Glutamatergic neuron (in vitro differentiated cells): ENCODE data around the gene ADGRL4. TPM values are rescaled to one million over a fixed set of nuclear protein-coding genes. Genes with fewer than 3 reads are reported as not detected.

Source experiments
- DNase-seq: peaks from one replicate; pipeline ENCODE4 v3.0.0; 2022
- H3K27ac Mint-ChIP-seq: one replicate; pipeline ENCODE4 v1.8.0; 2020; ENCODE audit warnings: mild to moderate bottlenecking, mixed read lengths, inconsistent platforms; ENCODE audit not compliant: unreplicated experiment
- H3K27me3 Mint-ChIP-seq: one replicate; pipeline ENCODE4 v1.8.0; 2020; ENCODE audit warnings: mild to moderate bottlenecking, moderate library complexity, mixed read lengths, inconsistent platforms; ENCODE audit not compliant: unreplicated experiment
- H3K36me3 Mint-ChIP-seq: one replicate; pipeline ENCODE4 v1.8.0; 2020; ENCODE audit warnings: mild to moderate bottlenecking, mixed read lengths, inconsistent platforms; ENCODE audit not compliant: unreplicated experiment
- H3K4me1 Mint-ChIP-seq: one replicate; pipeline ENCODE4 v1.8.0; 2020; ENCODE audit warnings: mild to moderate bottlenecking, low read depth, mixed read lengths, inconsistent platforms; ENCODE audit not compliant: unreplicated experiment
- H3K4me3 Mint-ChIP-seq: one replicate; pipeline ENCODE4 v1.8.0; 2020; ENCODE audit warnings: mild to moderate bottlenecking, mixed read lengths, inconsistent platforms; ENCODE audit not compliant: unreplicated experiment
- H3K9me3 Mint-ChIP-seq: one replicate; pipeline ENCODE4 v1.8.0; 2020; ENCODE audit warnings: mild to moderate bottlenecking, moderate library complexity, mixed read lengths, inconsistent platforms; ENCODE audit not compliant: unreplicated experiment
- total RNA-seq: library from RNA; stranded (reverse); fragmentation: NEBNext Ultra II Directional; extraction: Animal tissue kit (Norgen Biotek cat#: 25700); gene quantifications from one replicate; pipeline ENCODE4 v1.2.1, GENCODE V29; 2021; ENCODE audit not compliant: unreplicated experiment
- TF ChIP-seq, protein P1 (sequence below): fragments of 200-600 bp; sonication (generic); IDR thresholded peaks from one replicate; pipeline ENCODE4 v1.5.0; 2021; ENCODE audit not compliant: partially characterized antibody, unreplicated experiment

Gene ADGRL4
- total RNA-seq, 1 donor from 2014 or later, result not detected

DNA sequence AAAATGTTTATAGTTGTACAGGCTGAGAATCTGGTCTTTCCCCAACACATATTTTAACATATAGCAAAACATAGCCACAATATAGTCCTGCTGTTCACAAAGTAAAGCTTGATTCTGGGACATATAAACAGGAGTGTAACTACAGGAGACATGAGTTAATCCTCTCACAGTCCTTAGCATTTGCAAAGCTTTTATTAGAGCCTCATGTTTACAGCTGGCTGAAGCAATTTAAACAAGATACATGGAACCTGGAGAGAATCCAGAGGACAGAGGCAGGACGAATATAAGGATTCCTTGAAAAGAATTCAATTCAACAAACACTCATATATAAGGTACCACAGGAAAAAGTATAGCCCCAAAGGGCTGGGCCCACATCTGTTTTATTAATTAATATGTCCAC, 163.4 kb downstream of the ADGRL4 start:
- Mint-ChIP-seq H3K4me3 (no peak overlapping the region), H3K9me3 (no peaks in the 10 kb centered on the region), H3K27me3 (peaks cover 1% of the 10 kb centered on the region), H3K27ac (no peak overlapping the region), H3K36me3 (no peaks in the 10 kb centered on the region), H3K4me1 (peaks cover 14% of the 10 kb centered on the region)
- TF ChIP-seq, protein P1, sequence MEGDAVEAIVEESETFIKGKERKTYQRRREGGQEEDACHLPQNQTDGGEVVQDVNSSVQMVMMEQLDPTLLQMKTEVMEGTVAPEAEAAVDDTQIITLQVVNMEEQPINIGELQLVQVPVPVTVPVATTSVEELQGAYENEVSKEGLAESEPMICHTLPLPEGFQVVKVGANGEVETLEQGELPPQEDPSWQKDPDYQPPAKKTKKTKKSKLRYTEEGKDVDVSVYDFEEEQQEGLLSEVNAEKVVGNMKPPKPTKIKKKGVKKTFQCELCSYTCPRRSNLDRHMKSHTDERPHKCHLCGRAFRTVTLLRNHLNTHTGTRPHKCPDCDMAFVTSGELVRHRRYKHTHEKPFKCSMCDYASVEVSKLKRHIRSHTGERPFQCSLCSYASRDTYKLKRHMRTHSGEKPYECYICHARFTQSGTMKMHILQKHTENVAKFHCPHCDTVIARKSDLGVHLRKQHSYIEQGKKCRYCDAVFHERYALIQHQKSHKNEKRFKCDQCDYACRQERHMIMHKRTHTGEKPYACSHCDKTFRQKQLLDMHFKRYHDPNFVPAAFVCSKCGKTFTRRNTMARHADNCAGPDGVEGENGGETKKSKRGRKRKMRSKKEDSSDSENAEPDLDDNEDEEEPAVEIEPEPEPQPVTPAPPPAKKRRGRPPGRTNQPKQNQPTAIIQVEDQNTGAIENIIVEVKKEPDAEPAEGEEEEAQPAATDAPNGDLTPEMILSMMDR, result no peak
- no peak for DNase-seq

DNA sequence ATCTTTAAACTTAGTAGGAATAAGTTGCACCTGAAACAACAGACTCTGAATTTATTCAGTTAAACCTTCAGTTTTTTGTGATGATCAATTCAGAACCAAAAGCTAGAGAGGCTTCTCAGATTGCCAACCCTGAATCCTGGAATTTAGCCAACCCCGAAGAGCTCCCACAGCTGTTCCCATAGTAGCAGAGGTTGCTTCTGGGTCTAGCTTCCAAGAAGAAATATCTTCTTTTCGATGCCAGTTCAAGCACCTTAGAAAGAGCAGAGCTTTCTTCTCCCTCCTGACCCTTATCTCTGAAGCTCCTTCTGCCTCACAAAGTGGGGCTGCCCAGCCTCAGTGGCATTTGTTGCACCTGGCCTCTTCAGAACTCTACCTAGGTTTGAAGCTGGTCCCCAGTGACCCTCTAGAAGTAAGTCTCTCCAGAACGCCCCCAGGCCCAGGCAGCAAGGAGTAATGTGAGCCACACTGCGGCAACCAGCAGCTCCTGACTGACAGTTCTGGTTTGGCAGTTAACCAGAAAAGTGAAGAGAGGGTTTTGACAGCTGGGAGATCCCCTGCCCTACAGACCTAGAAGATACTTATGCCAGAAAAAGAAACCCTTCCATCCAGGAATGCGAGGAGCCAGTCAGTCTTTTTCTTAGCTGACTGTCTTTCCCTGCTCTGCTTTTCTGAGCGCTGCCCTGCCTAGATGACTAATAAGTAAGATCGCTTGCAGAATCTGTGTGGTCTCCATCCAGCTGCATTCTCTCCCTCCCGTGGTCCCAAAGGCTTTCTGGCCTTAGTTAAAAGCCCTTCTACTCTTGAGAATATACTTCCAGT, 165.9 kb downstream of the ADGRL4 start:
- no peaks in the 10 kb centered on the region for H3K36me3 Mint-ChIP-seq
- TF ChIP-seq, protein P1, result no peak
- peaks cover 1% of the 10 kb centered on the region for H3K27me3 Mint-ChIP-seq
- H3K27ac Mint-ChIP-seq, result peak overlapping the region; percentile 24
- H3K4me1 Mint-ChIP-seq, result peaks cover 14% of the 10 kb centered on the region
- H3K4me3 Mint-ChIP-seq, result peak overlapping the region; percentile 13
- no peaks in the 10 kb centered on the region for H3K9me3 Mint-ChIP-seq
- DNase-seq, result peak; percentile 47
